Measurements from ENCODE around the gene SERGEF. TPM values are rescaled to one million over a fixed set of nuclear protein-coding genes. Genes with fewer than 3 reads are reported as not detected.

SERGEF gene
- total RNA-seq, 1 experiment from 2014 or later = 26.1 TPM

- intact Hi-C loops (cut with micrococcal nuclease) = no loop called here
- Mint-ChIP-seq H3K4me3 (ENCODE audit: unreplicated experiment) (no peak overlapping the region), H3K9me3 (ENCODE audit: unreplicated experiment) (no peaks in the 10 kb centered on the region), H3K27me3 (ENCODE audit: insufficient read depth, unreplicated experiment) (no peaks in the 10 kb centered on the region), H3K36me3 (ENCODE audit: insufficient read depth, unreplicated experiment) (no peaks in the 10 kb centered on the region), H3K4me1 (ENCODE audit: insufficient read depth, unreplicated experiment) (peaks cover 22% of the 10 kb centered on the region), H3K27ac (ENCODE audit: low read depth, unreplicated experiment) (no peak overlapping the region)
- ChIA-PET POLR2A (interaction anchor here (0.6 to 2.4 kb wide), 6 partner anchors 12 to 187 kb away, joined by 3 to 8 read pairs (median 3); no protein-coding TSS in a partner anchor), CTCF (interaction anchor here (0.7 to 1.1 kb wide), 4 partner anchors 15 to 180 kb away, joined by 3 to 6 read pairs (median 4); no protein-coding TSS in a partner anchor)
- TF ChIP-seq CTCF (IDR thresholded peaks at IDR 0.05; ENCODE audit: unreplicated experiment) = no peak
- BruUV-seq (replicated peaks) = no TSS peak
- no peak for DNase-seq (ENCODE audit: unreplicated experiment)
These were observed 214.1 kb downstream of the SERGEF start for GRCh38 chr11:17798716-17799115.

- no peak overlapping the region for H3K4me3 Mint-ChIP-seq (ENCODE audit: unreplicated experiment)
- H3K27ac Mint-ChIP-seq (ENCODE audit: low read depth, unreplicated experiment) = no peak overlapping the region
- TF ChIP-seq CTCF (IDR thresholded peaks at IDR 0.05; ENCODE audit: unreplicated experiment) = no peak
- H3K27me3 Mint-ChIP-seq (ENCODE audit: insufficient read depth, unreplicated experiment) = no peaks in the 10 kb centered on the region
- intact Hi-C loops (cut with micrococcal nuclease) = no loop called here
- CTCF ChIA-PET = interaction anchor here (0.6 to 1.3 kb wide), 6 partner anchors 15 to 270 kb away, joined by 3 to 6 read pairs (median 4); no protein-coding TSS in a partner anchor
- no peaks in the 10 kb centered on the region for H3K9me3 Mint-ChIP-seq (ENCODE audit: unreplicated experiment)
- H3K36me3 Mint-ChIP-seq (ENCODE audit: insufficient read depth, unreplicated experiment) = no peaks in the 10 kb centered on the region
- BruUV-seq (replicated peaks) = no TSS peak
- POLR2A ChIA-PET = interaction anchor here (0.6 to 2.4 kb wide), 5 partner anchors 14 to 187 kb away, joined by 3 to 8 read pairs (median 3); no protein-coding TSS in a partner anchor
- peak; percentile 84 for DNase-seq (ENCODE audit: unreplicated experiment)
- peaks cover 22% of the 10 kb centered on the region for H3K4me1 Mint-ChIP-seq (ENCODE audit: insufficient read depth, unreplicated experiment)
These were observed 214.6 kb downstream of the SERGEF start for GRCh38 chr11:17798253-17798652.

- POLR2A ChIA-PET = no interaction called here
- no TSS peak for BruUV-seq (replicated peaks)
- Mint-ChIP-seq H3K27me3 (ENCODE audit: insufficient read depth, unreplicated experiment) (no peaks in the 10 kb centered on the region), H3K27ac (ENCODE audit: low read depth, unreplicated experiment) (no peak overlapping the region), H3K36me3 (ENCODE audit: insufficient read depth, unreplicated experiment) (no peaks in the 10 kb centered on the region), H3K9me3 (ENCODE audit: unreplicated experiment) (no peaks in the 10 kb centered on the region), H3K4me3 (ENCODE audit: unreplicated experiment) (no peak overlapping the region), H3K4me1 (ENCODE audit: insufficient read depth, unreplicated experiment) (peaks cover 22% of the 10 kb centered on the region)
- intact Hi-C loops (cut with micrococcal nuclease) = no loop called here
- CTCF ChIA-PET = interaction anchor here (1.2 kb wide), 1 partner anchor 67 kb away, joined by 4 read pairs; no protein-coding TSS in a partner anchor
- no peak for TF ChIP-seq CTCF (IDR thresholded peaks at IDR 0.05; ENCODE audit: unreplicated experiment)
- no peak for DNase-seq (ENCODE audit: unreplicated experiment)
These were observed 216.7 kb downstream of the SERGEF start for GRCh38 chr11:17796154-17796553.

- Mint-ChIP-seq H3K36me3 (ENCODE audit: insufficient read depth, unreplicated experiment) (no peaks in the 10 kb centered on the region), H3K9me3 (ENCODE audit: unreplicated experiment) (no peaks in the 10 kb centered on the region), H3K27ac (ENCODE audit: low read depth, unreplicated experiment) (no peak overlapping the region), H3K4me3 (ENCODE audit: unreplicated experiment) (no peak overlapping the region), H3K27me3 (ENCODE audit: insufficient read depth, unreplicated experiment) (no peaks in the 10 kb centered on the region), H3K4me1 (ENCODE audit: insufficient read depth, unreplicated experiment) (peaks cover 27% of the 10 kb centered on the region)
- DNase-seq (ENCODE audit: unreplicated experiment) = no peak
- TF ChIP-seq CTCF (IDR thresholded peaks at IDR 0.05; ENCODE audit: unreplicated experiment) = no peak
- ChIA-PET CTCF (interaction anchor here (1.0 to 2.6 kb wide), 2 partner anchors 64 to 69 kb away, joined by 3 to 11 read pairs; no protein-coding TSS in a partner anchor), POLR2A (no interaction called here)
- no TSS peak for BruUV-seq (replicated peaks)
- intact Hi-C loops (cut with micrococcal nuclease) = no loop called here
These were observed 217.9 kb downstream of the SERGEF start for GRCh38 chr11:17794981-17795380.
